GM12892 (cell line): ENCODE measurements around the gene BORCS5.

Experiments used
- POLR2A ChIP-seq: IDR thresholded peaks from 2 replicates; pipeline ENCODE4 v1.6.1; 2011; ENCODE audit warnings: low read depth, low read length, control low read depth
- POLR2AphosphoS5 ChIP-seq: IDR thresholded peaks from 2 replicates; pipeline ENCODE4 v1.6.1; 2011; ENCODE audit warnings: low read depth, low read length, control low read depth
- TAF1 ChIP-seq: IDR thresholded peaks from 2 replicates; pipeline ENCODE4 v1.6.1; 2011; ENCODE audit warnings: low read depth, mild to moderate bottlenecking, control low read depth, low read length, borderline replicate concordance

DNA sequence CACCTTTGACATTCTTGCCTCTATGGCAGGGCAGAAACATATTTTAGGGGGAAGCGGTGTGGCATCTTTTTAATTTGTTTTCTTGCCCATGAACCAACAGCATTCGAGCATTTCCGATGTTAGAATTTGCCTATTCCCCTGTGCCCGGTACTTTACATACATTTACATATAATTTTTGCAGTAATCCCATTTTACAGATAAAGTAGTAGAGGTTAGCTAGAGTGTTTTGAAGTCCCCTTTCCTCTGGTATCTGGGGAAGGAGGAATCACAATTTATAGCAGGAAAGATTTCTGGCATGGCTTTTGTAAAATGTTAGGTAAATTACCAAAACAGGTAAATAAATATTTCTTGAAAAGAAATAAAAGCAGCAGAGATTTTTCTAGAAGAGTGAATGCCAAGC, 1.6 kb downstream of the BORCS5 start:
- no peak for TF ChIP-seq POLR2A
- TF ChIP-seq POLR2AphosphoS5, result no peak
- no peak for TF ChIP-seq TAF1
